HepG2 (cell line): ENCODE measurements around the gene ADGRG6. TPM values are rescaled to one million over a fixed set of nuclear protein-coding genes. Genes with fewer than 3 reads are reported as not detected.
A peak's percentile ranks its signal among the peaks of the same experiment; 100 is the strongest.

Source experiments
- ATF5 ChIP-seq: sonication (generic); formaldehyde crosslinking; IDR thresholded peaks from 2 replicates; pipeline ENCODE4 v1.4.0; 2020; ENCODE audit warnings: mild to moderate bottlenecking, low read depth, missing genetic modification reagents
- HMGXB3 ChIP-seq: sonication (generic); formaldehyde crosslinking; IDR thresholded peaks from 2 replicates; pipeline ENCODE4 v1.4.0; 2020; ENCODE audit warnings: missing genetic modification reagents, borderline replicate concordance
- NFIB ChIP-seq: sonication (generic); formaldehyde crosslinking; IDR thresholded peaks from 2 replicates; pipeline ENCODE4 v1.9.0; 2021; ENCODE audit warnings: missing genetic modification reagents, mild to moderate bottlenecking, borderline replicate concordance
- NKX3-1 ChIP-seq: sonication (generic); formaldehyde crosslinking; IDR thresholded peaks from 2 replicates; pipeline ENCODE4 v1.5.0; 2020; ENCODE audit warnings: missing genetic modification reagents
- POGZ ChIP-seq: sonication (generic); formaldehyde crosslinking; IDR thresholded peaks from 2 replicates; pipeline ENCODE4 v1.4.0; 2020; ENCODE audit warnings: mild to moderate bottlenecking, missing genetic modification reagents
- PRDM10 ChIP-seq: sonication (generic); formaldehyde crosslinking; IDR thresholded peaks from 2 replicates; pipeline ENCODE4 v1.4.0; 2020; ENCODE audit warnings: low read depth, missing genetic modification reagents
- TAF1 ChIP-seq: sonication (generic); formaldehyde crosslinking; IDR thresholded peaks from 2 replicates; pipeline ENCODE4 v1.4.0; 2020; ENCODE audit warnings: missing genetic modification reagents
- U2AF2 ChIP-seq: fragments of 200-400 bp; formaldehyde crosslinking; IDR thresholded peaks from 2 replicates; pipeline ENCODE4 v1.6.1; 2017; ENCODE audit warnings: low read depth, mild to moderate bottlenecking, low read length
- ZNF414 ChIP-seq: sonication (generic); formaldehyde crosslinking; IDR thresholded peaks from 2 replicates; pipeline ENCODE4 v1.5.0; 2020; ENCODE audit warnings: missing genetic modification reagents
- ZNF432 ChIP-seq: sonication (generic); formaldehyde crosslinking; IDR thresholded peaks from 2 replicates; pipeline ENCODE4 v1.5.0; 2020; ENCODE audit warnings: missing genetic modification reagents, mild to moderate bottlenecking, borderline replicate concordance
- ZNF512B ChIP-seq: sonication (generic); formaldehyde crosslinking; IDR thresholded peaks from 2 replicates; pipeline ENCODE4 v1.5.1; 2020; ENCODE audit warnings: missing genetic modification reagents, mild to moderate bottlenecking, borderline replicate concordance
- ZNF616 ChIP-seq: sonication (generic); formaldehyde crosslinking; IDR thresholded peaks from 2 replicates; pipeline ENCODE4 v1.5.0; 2020; ENCODE audit warnings: low read depth, mild to moderate bottlenecking, missing genetic modification reagents
- ZNF891 ChIP-seq: sonication (generic); formaldehyde crosslinking; IDR thresholded peaks from 2 replicates; pipeline ENCODE4 v1.5.0; 2020; ENCODE audit warnings: mild to moderate bottlenecking, missing genetic modification reagents
- ZSCAN12 ChIP-seq: sonication (generic); formaldehyde crosslinking; IDR thresholded peaks from 2 replicates; pipeline ENCODE4 v1.9.0; 2021; ENCODE audit warnings: mild to moderate bottlenecking, missing genetic modification reagents
- polyA plus RNA-seq, 8 experiments: library from polyadenylated mRNA; depleted of rRNA in 3 of 8; stranded (reverse) in 7 of 8; unstranded in 1 of 8; fragments of >200 nt; fragmentation: Illumina TruSeq in 4 of 8; extraction: Trizol in 4 of 8; gene quantifications; 2 replicates each; pipeline versions ENCODE4 v1.2.1 to v1.2.3, GENCODE V29; 2011 to 2016; ENCODE audit warnings: low read depth in 4 of 8, missing spikeins in 1 of 8, mixed read lengths in 1 of 8; ENCODE audit not compliant: insufficient read depth in 1 of 8
- total RNA-seq, 5 experiments: library from RNA; depleted of rRNA; stranded (reverse); fragments of >200 nt; fragmentation: Illumina TruSeq; extraction: Trizol; gene quantifications; 2 replicates each; pipeline ENCODE4 v1.2.3, GENCODE V29; 2016; ENCODE audit warnings: low read depth in 1 of 5

The ADGRG6 gene
- total and polyA plus RNA-seq, 2 of the 13 experiments (the other 11 are each of a cell fraction or from before 2014, with no cell fraction given) = 129 to 249 TPM

- TF ChIP-seq HMGXB3 (CRISPR knock-in tag) (peak; percentile 40; the same call in 1 of the 2 replicates), ATF5 (no peak), NKX3-1 (CRISPR knock-in tag) (no peak), PRDM10 (CRISPR knock-in tag) (no peak), ZNF432 (CRISPR knock-in tag) (no peak), POGZ (CRISPR knock-in tag) (peak; percentile 91), NFIB (CRISPR knock-in tag) (no peak), ZNF512B (CRISPR knock-in tag) (no peak), ZNF414 (CRISPR knock-in tag) (no peak), ZNF891 (no peak), ZNF616 (CRISPR knock-in tag) (no peak), U2AF2 (no peak), ZSCAN12 (CRISPR knock-in tag) (no peak), TAF1 (CRISPR knock-in tag) (peak; percentile 49; the same call in 1 of the 2 replicates)
Measured at GRCh38 chr6:142296975-142297604, 4.7 kb upstream of the ADGRG6 start (continued).
